ENCODE data around the gene NAA11.

DNA sequence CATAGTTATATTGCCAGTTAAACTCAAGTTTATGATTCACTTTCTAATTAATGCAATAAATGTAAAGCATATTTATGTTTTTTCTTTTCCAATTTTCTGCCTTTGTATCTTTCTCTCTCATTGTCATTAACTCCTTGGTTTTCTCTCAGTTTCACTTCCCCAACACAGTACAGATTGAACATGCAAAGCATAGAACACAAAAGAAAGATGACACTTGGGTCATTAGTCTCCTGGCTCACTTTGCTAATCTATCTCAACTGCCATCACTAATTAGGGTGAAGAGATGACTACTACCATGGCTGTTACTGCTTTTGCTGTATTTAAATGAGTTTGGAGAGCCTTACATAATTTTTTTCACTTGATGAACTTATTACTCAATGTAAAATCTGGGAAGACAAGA lies 12.3 kb upstream of the NAA11 start:
- TF ChIP-seq CTCF (IDR thresholded peaks at IDR 0.05) (no peak), EP300 (IDR thresholded peaks at IDR 0.05) (no peak), POLR2A (IDR thresholded peaks at IDR 0.05) (no peak)

Data from sigmoid colon (tissue), 4 donors.